Measurements from ENCODE around the gene CTPS2.

CTPS2 gene

DNA sequence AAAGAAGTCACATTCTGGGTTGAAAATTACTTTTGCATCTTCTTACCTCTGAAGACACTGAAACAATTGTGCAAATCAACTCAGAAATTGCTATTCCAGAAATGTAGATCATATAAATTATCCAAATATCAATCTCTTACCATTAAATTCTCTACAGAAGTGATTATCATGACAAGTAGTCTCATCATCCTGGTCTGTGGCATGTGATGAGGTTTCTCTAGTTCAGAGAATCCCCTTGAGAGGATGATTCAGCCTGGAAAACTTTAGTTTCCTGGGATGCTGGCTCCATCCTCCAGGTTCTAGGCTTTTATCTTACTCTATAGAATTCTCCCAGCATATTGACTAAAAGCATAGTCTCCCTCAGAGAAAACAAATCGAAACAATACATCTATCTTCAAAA lies 138.7 kb downstream of the CTPS2 start:
- TF ChIP-seq, protein P1, sequence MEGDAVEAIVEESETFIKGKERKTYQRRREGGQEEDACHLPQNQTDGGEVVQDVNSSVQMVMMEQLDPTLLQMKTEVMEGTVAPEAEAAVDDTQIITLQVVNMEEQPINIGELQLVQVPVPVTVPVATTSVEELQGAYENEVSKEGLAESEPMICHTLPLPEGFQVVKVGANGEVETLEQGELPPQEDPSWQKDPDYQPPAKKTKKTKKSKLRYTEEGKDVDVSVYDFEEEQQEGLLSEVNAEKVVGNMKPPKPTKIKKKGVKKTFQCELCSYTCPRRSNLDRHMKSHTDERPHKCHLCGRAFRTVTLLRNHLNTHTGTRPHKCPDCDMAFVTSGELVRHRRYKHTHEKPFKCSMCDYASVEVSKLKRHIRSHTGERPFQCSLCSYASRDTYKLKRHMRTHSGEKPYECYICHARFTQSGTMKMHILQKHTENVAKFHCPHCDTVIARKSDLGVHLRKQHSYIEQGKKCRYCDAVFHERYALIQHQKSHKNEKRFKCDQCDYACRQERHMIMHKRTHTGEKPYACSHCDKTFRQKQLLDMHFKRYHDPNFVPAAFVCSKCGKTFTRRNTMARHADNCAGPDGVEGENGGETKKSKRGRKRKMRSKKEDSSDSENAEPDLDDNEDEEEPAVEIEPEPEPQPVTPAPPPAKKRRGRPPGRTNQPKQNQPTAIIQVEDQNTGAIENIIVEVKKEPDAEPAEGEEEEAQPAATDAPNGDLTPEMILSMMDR (IDR thresholded peaks at IDR 0.05): no peak

DNA sequence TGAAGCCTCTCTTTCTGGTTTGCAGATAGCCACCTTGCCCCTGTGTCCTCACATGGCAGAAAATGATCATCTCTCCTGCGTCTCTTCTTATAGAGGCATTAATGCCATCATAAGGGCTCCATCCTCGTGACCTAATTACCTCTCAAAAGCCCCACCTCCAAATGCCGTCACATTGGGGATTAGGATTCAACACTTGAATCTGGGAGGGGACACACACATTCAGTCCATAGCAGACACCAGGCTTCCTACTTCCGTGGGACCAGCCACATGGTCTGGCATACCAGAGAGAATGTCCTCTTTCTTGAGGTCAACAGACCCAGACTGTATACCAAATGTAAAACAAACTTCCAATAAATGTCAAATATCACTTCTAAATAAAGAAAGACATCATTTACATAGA lies 144.8 kb downstream of the CTPS2 start:
- TF ChIP-seq, protein P1 (IDR thresholded peaks at IDR 0.05): no peak

DNA sequence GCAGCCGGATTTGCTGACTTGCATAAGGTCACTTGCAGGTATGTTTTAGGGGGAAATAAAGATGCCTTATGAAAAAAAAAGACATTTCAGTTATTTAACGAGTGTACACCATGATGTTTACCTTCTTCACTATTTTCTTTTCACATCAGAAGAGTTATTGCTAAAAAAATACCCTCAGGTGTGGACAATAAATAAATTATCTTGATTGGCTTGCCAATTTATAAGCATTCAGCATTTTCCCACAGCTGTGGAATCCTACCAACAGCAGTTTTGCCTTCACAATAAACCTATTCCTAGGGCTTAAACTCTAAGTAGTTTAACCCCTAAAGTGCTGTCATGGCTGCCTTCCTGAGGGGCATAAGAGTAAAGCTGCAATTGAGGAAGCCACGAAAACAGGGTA lies 145.9 kb downstream of the CTPS2 start:
- TF ChIP-seq, protein P1 (IDR thresholded peaks at IDR 0.05): no peak

DNA sequence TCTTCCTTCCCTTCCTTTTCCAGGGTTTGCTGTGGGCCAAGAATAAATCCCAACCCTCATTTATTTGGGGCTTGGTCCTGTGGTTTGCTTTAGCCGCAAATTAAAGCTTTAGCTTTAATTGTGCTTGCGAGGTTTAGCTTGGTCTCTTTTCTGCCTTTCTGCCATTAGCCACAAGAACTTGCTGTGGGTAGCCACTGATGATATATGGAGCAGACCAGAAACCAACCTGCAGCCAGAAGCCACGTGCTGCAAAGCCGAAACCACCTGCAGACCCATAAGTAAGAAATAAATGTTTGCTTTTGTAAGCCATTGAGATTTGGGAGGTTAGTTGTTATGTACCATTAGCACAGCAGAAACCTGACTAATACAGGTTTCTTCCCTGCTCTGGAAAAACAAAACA lies 152.3 kb downstream of the CTPS2 start:
- TF ChIP-seq, protein P1 (IDR thresholded peaks at IDR 0.05): no peak

DNA sequence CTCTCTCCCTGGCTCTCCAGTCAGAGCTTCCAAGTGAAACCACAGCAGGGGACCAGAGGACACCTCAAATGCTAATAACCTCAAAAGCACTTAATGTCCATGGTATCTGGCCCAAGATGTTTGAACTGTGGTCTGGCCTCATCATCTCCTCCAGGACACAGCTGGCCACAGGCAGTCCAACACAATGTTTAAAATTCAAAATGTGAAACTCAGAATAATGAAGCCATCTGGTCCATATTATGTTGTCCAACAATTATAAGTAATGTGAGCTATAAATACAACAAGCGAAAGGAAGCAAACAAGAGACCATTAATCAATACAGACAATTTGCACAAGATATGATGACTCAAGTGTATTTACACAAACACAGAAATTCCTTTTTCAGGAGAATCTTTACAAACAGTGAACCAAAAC lies 153.3 kb downstream of the CTPS2 start:
- TF ChIP-seq, protein P1 (IDR thresholded peaks at IDR 0.05): no peak

DNA sequence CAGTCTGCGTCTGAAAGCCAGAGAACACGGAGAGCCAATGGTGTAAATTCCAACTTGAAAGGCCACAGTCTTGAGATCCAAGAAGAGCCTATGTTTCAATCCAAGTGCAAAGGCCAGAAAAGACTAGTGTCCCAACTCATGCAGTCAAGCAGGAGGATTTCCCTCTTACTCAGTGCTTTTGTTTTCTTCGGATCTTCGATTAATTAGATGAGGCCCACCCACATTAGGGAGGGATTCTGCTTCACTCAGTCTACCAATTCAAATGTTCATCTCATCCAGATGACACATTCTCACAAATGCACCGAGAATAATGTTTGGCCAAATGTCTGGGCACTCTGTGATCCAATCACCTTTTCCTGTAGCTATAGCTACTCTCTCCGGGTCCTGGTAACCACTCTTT lies 154.0 kb downstream of the CTPS2 start:
- TF ChIP-seq, protein P1 (IDR thresholded peaks at IDR 0.05): no peak

DNA sequence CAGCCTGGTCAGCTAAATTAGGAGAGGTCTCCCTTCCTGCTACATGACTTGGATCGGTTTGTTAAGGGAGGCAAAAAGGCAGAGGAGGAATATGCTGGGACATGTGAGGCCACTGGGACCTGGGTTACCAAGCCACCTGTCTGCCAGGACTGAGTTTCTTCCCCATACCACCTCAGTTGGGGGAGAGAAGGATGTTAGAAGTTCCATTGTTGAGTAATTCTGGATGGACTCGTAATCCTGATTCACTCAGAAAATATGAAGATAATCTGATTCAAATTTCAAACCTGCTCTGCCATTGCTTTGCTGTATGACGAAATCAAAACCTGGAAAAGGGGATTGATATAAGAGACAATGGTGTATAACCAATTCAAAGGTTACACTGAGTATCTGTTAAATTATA lies 159.9 kb downstream of the CTPS2 start:
- TF ChIP-seq, protein P1 (IDR thresholded peaks at IDR 0.05): no peak

DNA sequence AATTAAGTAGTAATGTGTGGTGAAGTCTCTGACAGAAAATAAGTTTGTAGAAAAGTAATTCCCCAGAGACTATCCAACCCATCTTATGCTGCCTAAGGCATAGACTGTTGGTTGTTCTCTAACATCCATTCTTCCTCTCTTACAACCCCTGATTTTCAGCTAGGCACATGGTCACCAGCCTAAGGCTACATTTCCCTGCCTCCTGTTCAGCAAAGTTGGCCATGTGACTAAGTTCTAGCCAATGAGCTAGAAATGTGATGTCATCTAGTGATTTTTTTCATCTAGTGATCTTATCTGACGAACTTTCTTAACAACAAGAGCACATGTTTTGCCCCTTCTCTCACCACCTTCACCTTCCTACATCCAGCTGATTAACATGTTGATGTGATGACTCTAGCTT lies 164.8 kb downstream of the CTPS2 start:
- TF ChIP-seq, protein P1 (IDR thresholded peaks at IDR 0.05): no peak
